ENCODE results near the gene RRAD.

RRAD gene

GRCh38 chr16:66933776-66934137, 8.4 kb upstream of the RRAD start:
- DNase-seq = no peak

GRCh38 chr16:66932076-66932475, 6.7 kb upstream of the RRAD start:
- DNase-seq = no peak

GRCh38 chr16:66931665-66932064, 6.3 kb upstream of the RRAD start:
- DNase-seq = no peak

GRCh38 chr16:66930189-66930588, 4.9 kb upstream of the RRAD start:
- DNase-seq = no peak

GRCh38 chr16:66928702-66929388, 3.5 kb upstream of the RRAD start:
- peak; percentile 17 to 30 for DNase-seq

- DNase-seq = no peak
Measured at GRCh38 chr16:66927918-66928649, 2.7 kb upstream of the RRAD start.

- peak in 1 of 2 donors; percentile 22 for DNase-seq
Measured at GRCh38 chr16:66926961-66927436, 1.7 kb upstream of the RRAD start.

GRCh38 chr16:66926171-66926947, 1.0 kb upstream of the RRAD start:
- DNase-seq = no peak

GRCh38 chr16:66924527-66925321, 611 bp downstream of the RRAD start:
- DNase-seq = peak; percentile 30 to 32

GRCh38 chr16:66923866-66924265, 1.5 kb downstream of the RRAD start:
- no peak for DNase-seq

GRCh38 chr16:66923247-66923731, 2.0 kb downstream of the RRAD start:
- DNase-seq = no peak

- DNase-seq = no peak
Measured at GRCh38 chr16:66921729-66922450, 3.4 kb downstream of the RRAD start.

GRCh38 chr16:66920924-66921680, 4.2 kb downstream of the RRAD start:
- DNase-seq = no peak

- no peak for DNase-seq
Measured at GRCh38 chr16:66920299-66920590, 5.1 kb downstream of the RRAD start.

- DNase-seq = no peak
Measured at GRCh38 chr16:66919569-66920298, 5.6 kb downstream of the RRAD start.

GRCh38 chr16:66918803-66919568, 6.3 kb downstream of the RRAD start, which contains the start of gene CDH16:
TSS of gene CDH16 (minus strand) at chr16:66918885. CDS start at chr16:66918065, 820 bp downstream.
- DNase-seq = no peak

- DNase-seq = no peak
Measured at GRCh38 chr16:66918355-66918754, 7.0 kb downstream of the RRAD start.

GRCh38 chr16:66917741-66918140, 7.6 kb downstream of the RRAD start:
- DNase-seq = no peak

- DNase-seq = no peak
Measured at GRCh38 chr16:66916518-66916917, 8.8 kb downstream of the RRAD start.

GRCh38 chr16:66915041-66915440, 10.3 kb downstream of the RRAD start:
- no peak for DNase-seq
